ENCODE results near the gene PSTPIP1.
A peak's percentile ranks its signal among the peaks of the same experiment; 100 is the strongest.

The PSTPIP1 gene

DNA sequence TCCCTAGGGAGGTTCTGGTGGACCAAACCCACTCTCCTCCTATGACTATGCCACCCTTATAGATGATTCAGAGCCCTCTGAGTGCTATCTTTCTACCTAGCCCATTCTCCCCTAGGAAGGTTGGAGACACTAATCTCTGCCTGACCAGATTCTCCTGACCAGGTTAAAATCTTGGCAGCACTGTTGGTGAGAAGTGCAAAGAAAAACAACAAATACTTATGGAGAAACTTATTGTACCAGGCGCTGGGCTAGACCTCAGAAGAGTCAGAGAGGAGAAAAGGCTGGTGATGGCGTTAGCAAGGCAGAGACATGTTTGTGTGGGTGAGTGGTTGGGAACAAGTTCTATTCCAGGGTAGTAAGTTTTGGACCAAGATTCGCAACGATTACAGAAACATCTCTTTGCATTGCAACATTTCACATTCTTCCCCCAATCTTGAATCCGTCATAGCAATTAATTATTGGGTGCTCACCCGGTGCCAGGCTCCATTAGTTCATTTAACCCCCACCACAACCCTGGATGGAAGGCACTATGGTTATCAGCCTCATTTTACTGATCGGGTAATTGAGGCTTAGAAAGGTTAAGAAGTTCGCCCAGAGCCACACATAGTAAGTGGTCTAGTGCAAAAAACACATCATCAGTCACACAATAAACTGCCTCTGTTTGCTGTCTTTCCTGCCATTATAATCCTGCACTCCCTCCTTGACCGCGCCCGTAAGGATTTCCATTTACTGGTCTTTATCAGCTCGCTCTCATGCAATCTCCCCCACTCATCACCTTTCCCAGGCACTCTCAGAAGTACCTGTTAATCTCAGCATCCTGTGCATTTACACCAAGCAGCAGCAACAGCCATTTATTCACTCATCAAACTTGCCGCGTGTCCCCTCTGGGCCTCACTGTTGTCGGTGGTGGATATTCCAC lies 76.6 kb downstream of the PSTPIP1 start:
- H4K20me1 ChIP-seq, result peaks cover 40% of the 10 kb centered on the region
- H3K27ac ChIP-seq, result 0 out of 2 replicates have a peak overlapping the region, but pooled peaks have one; percentile 100
- H3K4me3 ChIP-seq, result peak overlapping the region; percentile 99; the same call in 1 of the 2 replicates
- H3K9me3 ChIP-seq, result no peaks in the 10 kb centered on the region
- no peaks in the 10 kb centered on the region for H3K27me3 ChIP-seq
- no peak for TF ChIP-seq Cebpa-rat (IDR thresholded peaks at IDR 0.05)
- peaks cover 12% of the 10 kb centered on the region; the same call in 1 of the 2 replicates for H3K36me3 ChIP-seq
- H3K9ac ChIP-seq, result peak overlapping the region; percentile 100; the same call in 1 of the 2 replicates
- peak overlapping the region; percentile 96 for H3K4me2 ChIP-seq
- peaks cover 36% of the 10 kb centered on the region for H3K4me1 ChIP-seq

DNA sequence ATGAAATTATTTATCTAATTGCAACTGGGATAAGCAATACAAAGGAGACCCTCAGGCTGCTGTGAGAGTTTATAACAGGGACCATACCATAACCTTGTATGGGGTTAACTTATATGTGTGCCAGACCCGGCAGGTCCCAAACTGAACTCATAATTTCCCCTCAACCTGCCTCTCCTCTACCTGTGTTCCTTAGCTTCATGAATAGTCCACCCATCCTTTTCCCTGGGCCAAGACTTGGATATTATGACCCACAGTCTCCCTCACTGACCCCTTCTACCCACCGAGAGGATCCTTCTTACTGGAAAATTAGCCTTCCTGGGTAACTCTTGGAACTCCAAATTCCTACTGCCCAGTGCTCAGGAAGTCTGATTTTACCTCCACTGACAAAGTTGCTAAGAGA lies 79.4 kb downstream of the PSTPIP1 start:
- Histone ChIP-seq H3K9me3 (no peaks in the 10 kb centered on the region), H3K4me2 (no peak overlapping the region), H3K36me3 (no peaks in the 10 kb centered on the region), H3K27ac (no peak overlapping the region), H3K9ac (no peak overlapping the region), H3K4me1 (peaks cover 11% of the 10 kb centered on the region), H3K4me3 (no peak overlapping the region), H3K27me3 (no peaks in the 10 kb centered on the region), H4K20me1 (peaks cover 12% of the 10 kb centered on the region)
- no peak for TF ChIP-seq Cebpa-rat (IDR thresholded peaks at IDR 0.05)

DNA sequence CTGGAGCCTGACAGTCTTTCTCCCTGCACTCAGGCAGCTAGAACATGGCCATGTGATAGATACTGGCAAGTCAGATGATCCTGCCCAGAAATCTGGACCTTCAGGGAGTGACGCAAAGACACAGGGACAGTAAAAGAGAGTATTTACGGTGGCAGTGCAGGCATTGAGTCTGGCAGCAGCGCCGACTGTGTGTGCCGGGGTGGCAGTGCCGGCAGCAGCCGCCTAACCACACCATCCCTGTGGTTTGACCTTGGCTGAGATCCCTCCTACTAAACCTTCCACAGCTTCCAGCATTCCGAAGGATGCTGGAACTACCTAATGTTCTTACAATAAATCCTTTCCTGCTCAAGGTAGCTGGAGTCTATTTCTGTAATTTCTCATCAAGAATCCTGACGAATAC lies 80.6 kb downstream of the PSTPIP1 start:
- no peaks in the 10 kb centered on the region for H3K27me3 ChIP-seq
- no peak overlapping the region for H3K27ac ChIP-seq
- no peaks in the 10 kb centered on the region for H3K9me3 ChIP-seq
- peaks cover 5% of the 10 kb centered on the region for H3K4me1 ChIP-seq
- no peak overlapping the region for H3K9ac ChIP-seq
- no peak overlapping the region for H3K4me3 ChIP-seq
- peaks cover under 1% of the 10 kb centered on the region; the same call in 1 of the 2 replicates for H4K20me1 ChIP-seq
- TF ChIP-seq Cebpa-rat (IDR thresholded peaks at IDR 0.05), result no peak
- no peak overlapping the region for H3K4me2 ChIP-seq
- H3K36me3 ChIP-seq, result no peaks in the 10 kb centered on the region

DNA sequence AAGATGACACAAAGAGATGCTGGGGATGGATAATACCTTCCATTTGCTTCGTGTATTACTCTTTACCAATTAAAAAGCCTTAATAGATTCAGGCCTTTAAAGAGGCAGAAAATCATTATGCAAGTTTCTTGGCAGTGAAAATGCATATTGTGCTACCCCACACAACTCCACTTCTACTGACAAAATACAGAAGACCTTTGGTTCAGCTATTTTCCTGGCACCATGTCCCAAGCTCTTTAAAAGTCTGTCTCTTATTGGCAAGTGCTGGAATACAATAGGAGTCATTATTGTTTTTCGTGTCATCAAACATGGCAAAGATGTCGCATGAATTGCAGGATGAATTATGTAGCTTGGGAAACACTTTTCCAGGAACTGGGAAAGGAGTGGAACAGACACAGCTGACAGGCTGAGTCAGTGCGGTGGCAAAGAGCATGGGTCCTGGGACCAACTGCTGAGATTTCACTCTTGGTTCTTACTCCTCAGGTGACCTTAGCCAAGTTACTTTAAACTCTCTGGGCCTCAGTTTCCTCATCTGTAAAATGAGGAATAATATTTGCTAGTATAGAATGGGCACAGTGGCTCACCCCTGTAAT lies 81.5 kb downstream of the PSTPIP1 start:
- Histone ChIP-seq H3K9me3 (no peaks in the 10 kb centered on the region), H3K27me3 (no peaks in the 10 kb centered on the region), H3K9ac (no peak overlapping the region), H3K4me3 (no peak overlapping the region), H3K4me2 (no peak overlapping the region), H3K4me1 (peaks cover under 1% of the 10 kb centered on the region), H4K20me1 (no peaks in the 10 kb centered on the region), H3K27ac (no peak overlapping the region), H3K36me3 (no peaks in the 10 kb centered on the region)
- TF ChIP-seq Cebpa-rat (IDR thresholded peaks at IDR 0.05), result no peak

DNA sequence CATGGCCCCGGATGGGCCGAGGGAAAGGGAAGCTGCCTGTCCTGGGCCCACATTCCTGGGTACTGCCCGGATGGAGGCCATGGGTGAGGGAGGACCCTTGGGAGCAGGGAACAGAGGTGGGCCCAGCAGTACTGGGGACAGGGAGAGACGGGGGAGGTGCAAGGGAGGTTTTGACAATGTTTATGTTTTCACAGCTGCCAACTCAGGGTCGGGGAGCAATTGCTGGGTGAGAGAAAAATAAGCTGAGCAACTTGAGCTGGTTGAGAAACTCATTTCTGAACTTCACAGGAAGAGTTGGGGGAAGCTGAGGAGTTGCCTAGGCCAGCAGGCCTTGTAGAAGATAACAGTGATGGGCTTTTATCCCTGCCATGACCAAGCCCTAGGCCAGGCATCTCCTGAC lies 87.0 kb downstream of the PSTPIP1 start:
- Histone ChIP-seq H4K20me1 (no peaks in the 10 kb centered on the region), H3K4me2 (no peak overlapping the region; the same call in 1 of the 2 replicates), H3K9ac (no peak overlapping the region), H3K9me3 (no peaks in the 10 kb centered on the region), H3K36me3 (no peaks in the 10 kb centered on the region), H3K27ac (peak overlapping the region; percentile 30; the same call in 1 of the 2 replicates), H3K4me1 (peaks cover 41% of the 10 kb centered on the region), H3K27me3 (no peaks in the 10 kb centered on the region), H3K4me3 (no peak overlapping the region)
- no peak for TF ChIP-seq Cebpa-rat (IDR thresholded peaks at IDR 0.05)

DNA sequence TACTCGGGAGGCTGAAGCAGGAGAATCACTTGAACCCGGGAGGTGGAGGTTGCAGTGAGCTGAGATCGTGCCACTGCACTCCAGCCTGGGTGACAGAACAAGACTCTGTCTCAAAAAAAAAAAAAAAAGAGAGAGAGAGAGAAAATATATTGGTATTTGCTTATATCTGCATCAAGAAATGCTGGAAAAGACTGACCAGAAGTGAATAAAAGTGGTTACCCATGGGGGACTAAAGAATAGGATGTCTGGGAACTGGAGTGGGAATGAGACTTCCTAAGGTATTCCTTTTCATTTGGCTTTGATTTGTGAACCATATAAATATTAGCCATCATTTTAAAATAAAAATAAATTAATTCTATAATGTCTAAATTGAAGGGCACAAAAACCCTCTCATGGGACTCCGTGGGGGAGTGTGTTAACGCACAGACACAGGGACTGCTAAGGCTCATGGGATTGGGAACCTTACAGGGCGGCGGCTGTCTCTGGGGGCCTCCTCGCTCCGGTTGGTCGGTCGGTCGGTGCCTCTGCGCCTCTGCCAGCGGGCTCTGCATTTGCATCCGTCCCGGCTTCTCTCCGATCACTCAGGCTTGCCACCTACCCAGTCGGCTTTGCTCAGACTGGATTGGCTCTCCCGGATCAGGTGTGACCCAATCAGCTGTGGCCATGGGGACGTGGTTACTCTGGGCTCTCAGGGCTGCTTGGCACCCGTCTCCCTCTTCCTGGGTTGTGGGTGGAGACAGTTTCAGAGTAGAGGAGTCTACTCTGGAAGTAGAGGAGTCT lies 88.6 kb downstream of the PSTPIP1 start:
- Histone ChIP-seq H3K4me3 (0 out of 2 replicates have a peak overlapping the region, but pooled peaks have one; percentile 33), H3K9ac (0 out of 2 replicates have a peak overlapping the region, but pooled peaks have one; percentile 24), H3K36me3 (no peaks in the 10 kb centered on the region)

DNA sequence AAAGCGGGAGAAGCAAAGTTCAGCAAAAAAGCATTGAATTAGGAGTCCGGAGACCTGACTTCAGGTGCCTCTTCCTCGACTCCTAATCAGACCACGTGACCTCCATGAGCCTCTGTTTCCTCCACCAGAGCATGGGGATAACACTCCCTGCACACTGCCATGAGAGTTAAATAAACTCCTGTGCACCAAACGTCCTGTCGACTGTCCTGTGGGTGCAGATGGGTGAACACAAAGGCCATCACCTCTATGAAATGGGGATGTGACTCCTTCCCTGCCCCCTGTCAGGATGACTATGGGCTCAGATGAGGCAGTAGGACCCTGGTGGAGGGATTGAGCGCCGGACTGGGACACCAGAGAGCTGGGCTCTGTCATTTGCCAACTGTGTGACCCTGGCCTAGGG lies 89.5 kb downstream of the PSTPIP1 start:
- Histone ChIP-seq H3K4me1 (peaks cover 41% of the 10 kb centered on the region), H3K36me3 (no peaks in the 10 kb centered on the region), H3K9ac (no peak overlapping the region), H3K4me2 (peak overlapping the region; percentile 67), H4K20me1 (no peaks in the 10 kb centered on the region), H3K9me3 (no peaks in the 10 kb centered on the region), H3K4me3 (0 out of 2 replicates have a peak overlapping the region, but pooled peaks have one; percentile 33), H3K27ac (peak overlapping the region; percentile 44; the same call in 1 of the 2 replicates), H3K27me3 (no peaks in the 10 kb centered on the region)
- no peak for TF ChIP-seq Cebpa-rat (IDR thresholded peaks at IDR 0.05)

More for the DNA sequence above, 88.6 kb downstream of the PSTPIP1 start:
- Histone ChIP-seq H3K4me1 (peaks cover 41% of the 10 kb centered on the region), H3K27ac (peak overlapping the region; percentile 44; the same call in 1 of the 2 replicates), H3K9me3 (no peaks in the 10 kb centered on the region), H4K20me1 (no peaks in the 10 kb centered on the region), H3K4me2 (peak overlapping the region; percentile 67), H3K27me3 (no peaks in the 10 kb centered on the region)
- TF ChIP-seq Cebpa-rat (IDR thresholded peaks at IDR 0.05), result no peak

DNA sequence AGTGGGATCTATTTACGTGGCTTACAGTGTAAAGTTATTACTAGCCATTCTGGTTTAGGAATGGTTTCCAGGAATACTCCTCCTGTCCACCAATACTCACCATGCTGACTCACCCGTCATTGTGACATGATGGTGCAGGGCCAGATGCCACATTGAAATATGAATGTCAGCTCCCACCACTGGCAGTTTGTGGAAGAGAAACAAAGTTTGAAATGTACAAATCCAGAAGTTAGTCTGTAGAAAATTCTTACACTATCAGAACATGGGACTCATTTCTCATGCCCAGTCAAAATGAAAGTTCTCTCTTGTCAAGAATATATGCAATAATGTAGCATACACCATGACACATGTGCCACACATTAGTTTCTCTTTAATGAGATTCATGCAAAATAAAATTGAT lies 90.4 kb downstream of the PSTPIP1 start:
- Histone ChIP-seq H3K27me3 (no peaks in the 10 kb centered on the region), H3K9ac (no peak overlapping the region), H3K27ac (no peak overlapping the region), H3K4me3 (no peak overlapping the region), H3K4me1 (peaks cover 41% of the 10 kb centered on the region), H4K20me1 (no peaks in the 10 kb centered on the region), H3K36me3 (no peaks in the 10 kb centered on the region), H3K9me3 (no peaks in the 10 kb centered on the region), H3K4me2 (0 out of 2 replicates have a peak overlapping the region, but pooled peaks have one; percentile 67)
- no peak for TF ChIP-seq Cebpa-rat (IDR thresholded peaks at IDR 0.05)
